Lower leg skin (tissue), 4 donors: Measurements from ENCODE around the gene CLDN3. TPM values are rescaled to one million over a fixed set of nuclear protein-coding genes. Genes with fewer than 3 reads are reported as not detected.

Experiments
- DNase-seq, 2 donors: peaks; one replicate each; pipeline ENCODE4 v3.0.0-alpha.2; 2019; ENCODE audit warnings: low spot score in 2 of 2
- H3K4me3 ChIP-seq: fragments of 200-600 bp; sonication (generic); 2 replicates; pipeline ENCODE4 v1.5.1; 2017; ENCODE audit warnings: mild to moderate bottlenecking, low read depth; ENCODE audit not compliant: poor library complexity, severe bottlenecking
- POLR2A ChIP-seq, 2 donors: fragments of 450-650 bp; IDR thresholded peaks; one replicate each; pipeline ENCODE4 v1.6.1; 2016 to 2017; ENCODE audit warnings: antibody characterized with exemption in 2 of 2, mild to moderate bottlenecking in 1 of 2, moderate library complexity in 1 of 2
- WGBS, 2 donors: methylation state at CpG; one replicate each; pipeline ENCODE4 v1.1.5; 2018; 5-methylcytosine and 5-hydroxymethylcytosine counted together
- intact Hi-C: fragments of 100-400 bp; cut with DNase I; formaldehyde crosslinking; loops from one replicate; pipeline ENCODE4 v1.15.0; 2023; ENCODE audit warnings: low total_unique reads
- total RNA-seq, 4 donors: library from RNA; depleted of rRNA; stranded (reverse); fragments of >200 nt; gene quantifications; one replicate each; pipeline ENCODE4 v1.1.0, GENCODE V29; 2016
- TF ChIP-seq, protein P1 (sequence below), 3 donors: fragments of 450-650 bp; IDR thresholded peaks; one replicate each; pipeline ENCODE4 v1.5.1; 2016; ENCODE audit warnings: antibody characterized with exemption in 3 of 3, mild to moderate bottlenecking in 3 of 3, moderate library complexity in 2 of 3

The CLDN3 gene
- total RNA-seq, 4 donors from 2014 or later, result 11.8 to 24.3 (median 19.3) TPM

DNA sequence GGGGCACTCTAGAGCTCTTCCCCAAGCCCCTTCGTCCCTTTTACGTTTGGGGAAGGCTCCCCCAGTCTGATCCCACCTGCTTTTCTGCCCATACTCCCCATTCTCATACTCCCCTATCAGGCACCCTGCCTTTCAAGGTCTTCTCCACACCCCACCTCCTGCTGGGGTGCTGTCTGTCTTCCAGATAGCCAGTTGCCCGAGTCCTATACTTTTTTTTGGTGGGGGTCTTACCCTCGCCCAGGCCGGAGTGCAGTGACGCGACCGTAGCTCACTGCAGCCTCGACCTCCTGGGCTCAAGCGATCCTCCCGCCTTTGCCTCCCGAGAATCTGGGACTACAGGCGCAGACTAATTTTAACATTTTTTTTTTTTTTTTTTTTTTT lies 30.7 kb downstream of the CLDN3 start:
- WGBS, 2 donors, result 44 to 47% methylated on average over 13 of the region's 13 CpGs
- no peak for DNase-seq
- peak overlapping the region; percentile 42 for H3K4me3 ChIP-seq
- no peak for TF ChIP-seq POLR2A (IDR thresholded peaks at IDR 0.05)
- TF ChIP-seq, protein P1, sequence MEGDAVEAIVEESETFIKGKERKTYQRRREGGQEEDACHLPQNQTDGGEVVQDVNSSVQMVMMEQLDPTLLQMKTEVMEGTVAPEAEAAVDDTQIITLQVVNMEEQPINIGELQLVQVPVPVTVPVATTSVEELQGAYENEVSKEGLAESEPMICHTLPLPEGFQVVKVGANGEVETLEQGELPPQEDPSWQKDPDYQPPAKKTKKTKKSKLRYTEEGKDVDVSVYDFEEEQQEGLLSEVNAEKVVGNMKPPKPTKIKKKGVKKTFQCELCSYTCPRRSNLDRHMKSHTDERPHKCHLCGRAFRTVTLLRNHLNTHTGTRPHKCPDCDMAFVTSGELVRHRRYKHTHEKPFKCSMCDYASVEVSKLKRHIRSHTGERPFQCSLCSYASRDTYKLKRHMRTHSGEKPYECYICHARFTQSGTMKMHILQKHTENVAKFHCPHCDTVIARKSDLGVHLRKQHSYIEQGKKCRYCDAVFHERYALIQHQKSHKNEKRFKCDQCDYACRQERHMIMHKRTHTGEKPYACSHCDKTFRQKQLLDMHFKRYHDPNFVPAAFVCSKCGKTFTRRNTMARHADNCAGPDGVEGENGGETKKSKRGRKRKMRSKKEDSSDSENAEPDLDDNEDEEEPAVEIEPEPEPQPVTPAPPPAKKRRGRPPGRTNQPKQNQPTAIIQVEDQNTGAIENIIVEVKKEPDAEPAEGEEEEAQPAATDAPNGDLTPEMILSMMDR (IDR thresholded peaks at IDR 0.05), result no peak
- intact Hi-C loops, result loop anchor here (5.0 kb wide), 2 partner anchors 103 to 118 kb away; partner anchors contain the start of gene METTL27

DNA sequence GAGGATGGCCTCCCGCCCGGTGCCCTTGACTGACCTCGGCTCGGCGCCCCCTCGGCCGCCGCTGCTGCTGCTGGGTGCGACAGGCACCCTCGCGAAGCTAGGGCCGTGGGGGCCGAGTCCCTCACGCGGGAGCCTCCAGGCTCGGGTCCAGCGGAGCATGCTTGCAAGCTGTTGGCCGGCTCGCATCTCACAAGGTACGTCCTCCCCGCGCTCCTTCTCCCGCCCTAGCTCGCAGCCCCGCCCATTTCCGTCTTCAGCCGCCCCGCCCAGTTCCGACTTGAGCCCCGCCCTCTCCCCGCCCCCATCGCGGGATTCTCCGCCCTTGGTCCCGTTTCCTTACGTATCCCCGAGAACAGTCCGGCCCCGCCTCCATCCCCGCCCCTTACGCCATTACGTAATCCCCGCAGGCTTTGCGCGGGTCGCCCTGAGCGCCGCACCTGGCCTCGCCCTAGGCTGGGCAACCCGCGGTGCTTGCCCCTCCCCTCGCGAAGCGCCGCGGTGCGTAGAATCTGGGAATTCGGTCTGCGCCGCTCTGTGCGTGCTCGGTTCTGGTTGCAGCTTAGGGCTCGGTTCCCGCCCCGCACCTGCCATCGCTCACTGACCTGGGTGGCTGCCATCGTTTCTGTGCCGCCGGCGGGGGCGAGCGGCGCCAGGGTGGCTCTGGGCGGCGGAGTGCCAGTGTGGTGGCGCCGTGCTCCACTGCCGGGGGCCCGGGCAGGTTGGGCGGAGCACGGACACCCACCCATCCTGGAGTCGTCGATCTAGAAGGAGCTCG lies 31.3 kb downstream of the CLDN3 start, which contains the start of gene ABHD11:
Gene ABHD11, minus strand, starts transcription at position 191 of the 775 bp plus-strand sequence. Its CDS starts 32 bp downstream, at position 159.
- WGBS, 2 donors, result 0 to 1% methylated on average over 38 to 78 of the region's 84 CpGs
- H3K4me3 ChIP-seq, result peak within 1 kb of the TSS; percentile 56
- DNase-seq, result peak; percentile 98 to 100
- intact Hi-C loops, result loop anchor here (5.0 kb wide), 2 partner anchors 104 to 119 kb away; partner anchors contain the start of gene METTL27
- TF ChIP-seq POLR2A (IDR thresholded peaks at IDR 0.05), result peak in 1 of 2 donors; percentile 48
- TF ChIP-seq, protein P1 (IDR thresholded peaks at IDR 0.05), result no peak

DNA sequence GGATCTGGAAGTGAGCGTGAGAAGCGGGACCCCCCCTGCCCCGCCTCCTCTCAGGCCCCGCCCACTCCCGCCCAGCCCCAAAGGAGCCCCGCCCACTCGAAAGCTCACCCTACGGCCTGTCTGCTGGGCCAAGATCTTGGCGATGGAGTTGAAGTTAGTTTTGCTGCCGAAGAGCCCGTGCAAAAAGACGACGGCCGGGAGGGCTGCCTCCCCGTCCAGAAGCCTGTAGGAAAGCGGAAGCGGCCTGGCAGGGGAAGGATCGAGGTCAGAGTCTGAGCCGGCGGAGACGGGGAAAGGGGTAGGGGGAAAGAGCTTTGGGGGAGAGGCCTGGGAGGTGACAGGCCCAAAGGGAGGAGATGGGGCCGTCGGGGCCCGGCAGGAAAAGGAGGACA lies 31.9 kb downstream of the CLDN3 start:
- DNase-seq, result peak in 1 of 2 donors; percentile 88
- intact Hi-C loops, result loop anchor here (5.0 kb wide), 2 partner anchors 104 to 119 kb away; partner anchors contain the start of gene METTL27
- no peak for TF ChIP-seq POLR2A (IDR thresholded peaks at IDR 0.05)
- H3K4me3 ChIP-seq, result peak overlapping the region; percentile 56
- 0 to 1% methylated on average over 23 to 24 of the region's 24 CpGs for WGBS, 2 donors

DNA sequence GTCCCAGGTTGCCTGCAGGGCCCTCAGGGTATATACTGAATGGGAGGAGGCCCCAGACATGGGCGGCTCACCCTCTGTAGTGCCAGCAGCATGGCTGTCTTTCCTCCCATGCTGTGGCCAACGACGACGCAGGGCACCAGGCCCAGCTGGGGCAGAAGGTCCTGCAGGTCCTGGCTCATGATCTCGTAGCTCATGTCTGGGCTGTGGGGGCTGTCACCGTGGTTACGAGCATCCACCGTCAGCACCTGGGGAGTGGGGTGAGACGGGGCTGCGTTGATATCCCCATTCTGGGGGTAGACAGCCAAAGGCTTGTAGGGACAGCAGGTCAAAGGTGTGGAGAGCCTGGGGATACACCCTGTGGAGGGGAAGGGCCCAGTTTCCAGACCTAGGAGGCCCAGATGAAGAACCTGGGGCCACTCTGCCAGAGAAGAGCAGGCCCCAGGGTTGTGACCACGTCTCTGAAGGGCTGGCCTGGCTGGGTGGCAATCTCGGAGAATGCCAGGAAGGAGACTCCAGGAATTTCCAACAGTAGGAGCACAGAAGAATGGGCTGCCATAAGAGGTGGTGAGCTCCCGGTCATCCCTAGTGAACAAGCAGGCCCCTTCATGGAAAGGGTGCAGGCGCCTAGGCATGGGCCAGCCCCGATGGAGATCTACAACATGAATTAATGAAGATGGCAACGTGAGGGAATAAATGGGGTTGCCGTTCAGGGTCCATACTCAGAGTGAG lies 32.4 kb downstream of the CLDN3 start:
- no peak for TF ChIP-seq POLR2A (IDR thresholded peaks at IDR 0.05)
- TF ChIP-seq, protein P1 (IDR thresholded peaks at IDR 0.05), result no peak
- no peak overlapping the region for H3K4me3 ChIP-seq
- no peak for DNase-seq
- intact Hi-C loops, result loop anchor here (5.0 kb wide), 2 partner anchors 105 to 120 kb away; partner anchors contain the start of gene METTL27
- 66 to 70% methylated on average over 12 to 17 of the region's 17 CpGs for WGBS, 2 donors

DNA sequence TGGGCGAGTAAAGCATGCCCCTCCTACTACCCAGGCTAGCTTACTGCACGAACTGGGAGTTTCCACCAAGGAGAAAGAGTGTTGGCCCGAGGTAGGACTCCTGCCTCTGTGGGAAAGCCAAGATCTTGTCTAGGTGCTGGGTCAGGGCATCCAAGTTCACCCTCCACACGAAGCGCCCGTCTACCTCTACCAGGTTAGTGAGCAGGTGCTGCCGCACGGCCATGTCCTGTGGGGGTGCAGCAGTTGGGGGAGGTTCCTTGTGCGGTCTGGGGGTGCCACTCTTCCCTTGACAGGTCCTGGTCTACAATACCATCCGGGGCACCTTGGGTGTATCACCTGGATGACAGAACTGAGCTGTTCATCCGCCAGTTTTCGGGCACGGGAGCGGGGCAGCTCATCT lies 33.2 kb downstream of the CLDN3 start:
- WGBS, 2 donors, result 91 to 93% methylated on average over 13 to 14 of the region's 14 CpGs
- DNase-seq, result no peak
- H3K4me3 ChIP-seq, result no peak overlapping the region
- intact Hi-C loops, result loop anchor here (5.0 kb wide), 2 partner anchors 105 to 120 kb away; partner anchors contain the start of gene METTL27
- TF ChIP-seq POLR2A (IDR thresholded peaks at IDR 0.05), result no peak
- TF ChIP-seq, protein P1 (IDR thresholded peaks at IDR 0.05), result no peak

DNA sequence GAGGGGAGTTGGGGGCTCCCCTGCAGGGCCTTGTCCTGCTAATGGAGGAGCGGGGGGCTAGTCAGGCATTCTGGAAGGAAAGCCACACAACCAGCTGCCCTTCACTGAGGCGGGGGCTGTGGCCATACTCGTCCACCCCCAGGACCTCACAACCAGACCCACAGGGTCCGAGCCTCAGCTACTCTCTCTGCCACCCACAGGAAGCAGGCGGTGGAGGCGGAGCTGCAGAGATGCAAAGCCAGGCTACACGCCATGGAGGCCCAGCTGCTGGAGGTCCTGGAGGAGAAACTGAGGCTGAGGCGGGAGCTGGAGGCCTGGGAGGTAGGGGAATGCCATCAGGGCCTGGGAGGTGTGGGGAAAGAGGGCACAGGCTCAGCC lies 34.6 kb downstream of the CLDN3 start:
- TF ChIP-seq, protein P1 (IDR thresholded peaks at IDR 0.05), result no peak
- no peak for TF ChIP-seq POLR2A (IDR thresholded peaks at IDR 0.05)
- 92 to 97% methylated on average over 6 to 8 of the region's 8 CpGs for WGBS, 2 donors
- intact Hi-C loops, result loop anchor here (5.0 kb wide), 2 partner anchors 107 to 122 kb away; partner anchors contain the start of gene METTL27
- no peak for DNase-seq
- H3K4me3 ChIP-seq, result no peak overlapping the region
